ENCODE measurements around the gene KLHL42. TPM values are rescaled to one million over a fixed set of nuclear protein-coding genes. Genes with fewer than 3 reads are reported as not detected.

KLHL42 gene
- total and polyA plus RNA-seq, 2 of the 13 experiments (the other 11 are each of a cell fraction or from before 2014, with no cell fraction given), result 13.5 to 14.0 TPM

GRCh38 chr12:27769142-27769673 lies 10.8 kb upstream of the KLHL42 start:
- Histone ChIP-seq H2AFZ (ENCODE audit: low read length) (no peak overlapping the region), H3K4me3 (replicated peaks in 1 of 3; ENCODE audit: insufficient read depth in 1 of 3, low read depth in 2 of 3, low read length in 3 of 3) (no peak overlapping the region), H3K9me3 (ENCODE audit: low read length) (no peaks in the 10 kb centered on the region), H3K27me3 (ENCODE audit: control insufficient read depth in 1 of 2, insufficient read depth in 2 of 2, low read length in 2 of 2) (no peaks in the 10 kb centered on the region; a peak in 1 of 5 replicates), H3K4me1 (ENCODE audit: insufficient read depth, low read length) (peaks cover 11% of the 10 kb centered on the region), H4K20me1 (ENCODE audit: insufficient read depth, low read length) (no peaks in the 10 kb centered on the region), H3K79me2 (ENCODE audit: insufficient read depth, low read length) (no peaks in the 10 kb centered on the region), H3K27ac (ENCODE audit: extremely low read length, insufficient read depth, low read length) (no peak overlapping the region), H3K36me3 (replicated peaks in 1 of 2; ENCODE audit: control insufficient read depth in 1 of 2, insufficient read depth in 2 of 2, low read length in 2 of 2) (no peaks in the 10 kb centered on the region), H3K4me2 (ENCODE audit: low read depth, low read length) (no peak overlapping the region), H3K9ac (ENCODE audit: insufficient read depth, low read depth, low read length) (no peak overlapping the region)
- in situ Hi-C loops (cut with HindIII; ENCODE audit: extremely low pct_ligation_motif_present, low pct_unique_long_range_greater_than_20kb) (no loop called here), intact Hi-C loops (cut with micrococcal nuclease; ENCODE audit: unreplicated experiment) (no loop called here)
- no peak for DNase-seq (ENCODE audit: low spot score)
- ChIA-PET CTCF (ENCODE audit: low intra/inter-chr PET ratio, low total read pairs) (no interaction called here), POLR2A (no interaction called here)
- ATAC-seq, result peak; percentile 62; the same call in 2 of the 3 replicates
- WGBS (ENCODE audit: low lambda C conversion rate), result 33% methylated on average over 8 of the region's 8 CpGs
- FAIRE-seq, result no peak
- TF ChIP-seq CREBL2 (CRISPR knock-in tag; IDR thresholded peaks at IDR 0.05; ENCODE audit: borderline replicate concordance) (no peak), MED1 (CRISPR knock-in tag; IDR thresholded peaks at IDR 0.05) (no peak), ZFP36L2 (CRISPR knock-in tag; IDR thresholded peaks at IDR 0.05) (no peak), ZC3H13 (CRISPR knock-in tag; IDR thresholded peaks at IDR 0.05) (no peak), KDM3A (CRISPR knock-in tag; IDR thresholded peaks at IDR 0.05; ENCODE audit: low read depth) (no peak)
- no TSS peak for BruUV-seq (replicated peaks)

- WGBS (ENCODE audit: low lambda C conversion rate), result 51% methylated on average over 3 of the region's 3 CpGs
- H3K4me1 ChIP-seq (ENCODE audit: insufficient read depth, low read length), result no peaks in the 10 kb centered on the region
- H3K27me3 ChIP-seq (ENCODE audit: control insufficient read depth in 1 of 2, insufficient read depth in 2 of 2, low read length in 2 of 2), result no peaks in the 10 kb centered on the region; a peak in 1 of 5 replicates
- H3K4me2 ChIP-seq (ENCODE audit: low read depth, low read length), result no peak overlapping the region
- ChIA-PET CTCF (ENCODE audit: low intra/inter-chr PET ratio, low total read pairs) (no interaction called here), POLR2A (no interaction called here)
- DNase-seq (ENCODE audit: low spot score), result no peak
- H3K27ac ChIP-seq (ENCODE audit: extremely low read length, insufficient read depth, low read length), result no peak overlapping the region
- in situ Hi-C loops (cut with HindIII; ENCODE audit: extremely low pct_ligation_motif_present, low pct_unique_long_range_greater_than_20kb), result no loop called here
- intact Hi-C loops (cut with micrococcal nuclease; ENCODE audit: unreplicated experiment), result loop anchor here (1.0 kb wide), 1 partner anchor 89 kb away; no protein-coding TSS in a partner anchor
- no peak overlapping the region for H3K4me3 ChIP-seq (replicated peaks in 1 of 3; ENCODE audit: insufficient read depth in 1 of 3, low read depth in 2 of 3, low read length in 3 of 3)
- H3K9me3 ChIP-seq (ENCODE audit: low read length), result no peaks in the 10 kb centered on the region
- no peak overlapping the region for H2AFZ ChIP-seq (ENCODE audit: low read length)
- H3K79me2 ChIP-seq (ENCODE audit: insufficient read depth, low read length), result no peaks in the 10 kb centered on the region
- no peak for ATAC-seq
- BruUV-seq (replicated peaks), result no TSS peak
- no peaks in the 10 kb centered on the region for H4K20me1 ChIP-seq (ENCODE audit: insufficient read depth, low read length)
- TF ChIP-seq ZFP90 (CRISPR knock-in tag; IDR thresholded peaks at IDR 0.05; ENCODE audit: borderline replicate concordance), result no peak
- no peak for FAIRE-seq
- H3K9ac ChIP-seq (ENCODE audit: insufficient read depth, low read depth, low read length), result no peak overlapping the region
- H3K36me3 ChIP-seq (replicated peaks in 1 of 2; ENCODE audit: control insufficient read depth in 1 of 2, insufficient read depth in 2 of 2, low read length in 2 of 2), result no peaks in the 10 kb centered on the region
Observed at GRCh38 chr12:27771481-27772327, 8.3 kb upstream of the KLHL42 start.
